ENCODE measurements around the gene MAP2K5.

GRCh38 chr15:67606742-67607141, 64.2 kb downstream of the MAP2K5 start:
- TF ChIP-seq LEF1 (IDR thresholded peaks at IDR 0.05) (no peak), TFE3 (CRISPR knock-in tag; IDR thresholded peaks at IDR 0.05) (no peak), HDAC3 (IDR thresholded peaks at IDR 0.05; ENCODE audit: borderline replicate concordance, partially characterized antibody) (no peak), REST (IDR thresholded peaks at IDR 0.05; ENCODE audit: borderline replicate concordance) (no peak), REST (CRISPR knock-in tag; IDR thresholded peaks at IDR 0.05; ENCODE audit: low read depth) (no peak), MAZ (CRISPR knock-in tag; conservative IDR thresholded peaks at IDR 0.05 in 1 of 2, IDR thresholded peaks at IDR 0.05 in 1 of 2) (no peak), POLR2A (conservative IDR thresholded peaks at IDR 0.05) (no peak), RCOR1 (IDR thresholded peaks at IDR 0.05; ENCODE audit: borderline replicate concordance in 1 of 2, low read depth in 2 of 2, low read length in 2 of 2) (no peak)
